GM19455 (cell line): ENCODE measurements around the gene HPS5.
"Not testable (repeated sequence)": the region's sequence is repeated elsewhere in the genome, so short reads cannot be mapped to it uniquely, and the experiment has no call there.

Experiments used
- ATAC-seq: cut with Tn5 transposase; IDR thresholded peaks from one replicate; pipeline ENCODE4 v1.9.1; 2021; ENCODE audit not compliant: unreplicated experiment

Gene HPS5

GRCh38 chr11:18321969-18322711, at the start of gene HPS5, which contains the start of gene GTF2H1:
Gene HPS5 (minus strand): TSS chr11:18322140. CDS start chr11:18317858, 4,282 bp downstream.
Gene GTF2H1 (plus strand): TSS chr11:18322567. CDS start chr11:18333075, 10,508 bp downstream.
- peak; percentile 89 for ATAC-seq

- no peak for ATAC-seq
Measured at GRCh38 chr11:18371279-18371678, 49.3 kb upstream of the HPS5 start.

GRCh38 chr11:18369398-18369797, 47.5 kb upstream of the HPS5 start:
- ATAC-seq, result no peak

- ATAC-seq, result no peak
Measured at GRCh38 chr11:18368221-18368620, 46.3 kb upstream of the HPS5 start.

- ATAC-seq, result no peak
Measured at GRCh38 chr11:18367431-18367830, 45.5 kb upstream of the HPS5 start.

- no peak for ATAC-seq
Measured at GRCh38 chr11:18366286-18366685, 44.3 kb upstream of the HPS5 start.

- no peak for ATAC-seq
Measured at GRCh38 chr11:18365741-18366140, 43.8 kb upstream of the HPS5 start.

- no peak for ATAC-seq
Measured at GRCh38 chr11:18364495-18365073, 42.6 kb upstream of the HPS5 start.

- no peak for ATAC-seq
Measured at GRCh38 chr11:18361154-18361553, 39.2 kb upstream of the HPS5 start.

- ATAC-seq, result no peak
Measured at GRCh38 chr11:18358646-18359045, 36.7 kb upstream of the HPS5 start.

- no peak for ATAC-seq
Measured at GRCh38 chr11:18352581-18352980, 30.6 kb upstream of the HPS5 start.

- ATAC-seq, result no peak
Measured at GRCh38 chr11:18347471-18348125, 25.7 kb upstream of the HPS5 start.

GRCh38 chr11:18332891-18333290, 11.0 kb upstream of the HPS5 start:
- ATAC-seq, result no peak

- no peak for ATAC-seq
Measured at GRCh38 chr11:18332302-18332701, 10.4 kb upstream of the HPS5 start.

- no peak for ATAC-seq
Measured at GRCh38 chr11:18330921-18331320, 9.0 kb upstream of the HPS5 start.

GRCh38 chr11:18329196-18329870, 7.4 kb upstream of the HPS5 start:
- ATAC-seq, result no peak

- ATAC-seq, result no peak
Measured at GRCh38 chr11:18324381-18324780, 2.4 kb upstream of the HPS5 start.

GRCh38 chr11:18323881-18324280, 1.9 kb upstream of the HPS5 start:
- ATAC-seq, result not testable (repeated sequence)

- ATAC-seq, result no peak
Measured at GRCh38 chr11:18322818-18323570, 1.1 kb upstream of the HPS5 start.

GRCh38 chr11:18321578-18321968, 367 bp downstream of the HPS5 start:
- ATAC-seq, result peak; percentile 9

- no peak for ATAC-seq
Measured at GRCh38 chr11:18320617-18321016, 1.3 kb downstream of the HPS5 start.
